ENCODE results near the gene NLRP12. TPM values are rescaled to one million over a fixed set of nuclear protein-coding genes. Genes with fewer than 3 reads are reported as not detected.

Gene NLRP12
- total and polyA plus RNA-seq, 12 donors: 0.10 to 0.78 (median 0.21) TPM; not detected in 3

- intact Hi-C loops (cut with DNase I): no loop called here
- H3K27ac ChIP-seq: no peak overlapping the region
- no peak for DNase-seq
- no peak for TF ChIP-seq CTCF (IDR thresholded peaks at IDR 0.05)
- TF ChIP-seq POLR2A (IDR thresholded peaks at IDR 0.05): no peak
- no peaks in the 10 kb centered on the region for H3K9me3 ChIP-seq (replicated peaks in 1 of 3)
- no peaks in the 10 kb centered on the region for H3K27me3 ChIP-seq
- no peak overlapping the region for H3K4me3 ChIP-seq
- H3K36me3 ChIP-seq (replicated peaks in 1 of 2): no peaks in the 10 kb centered on the region
- no peaks in the 10 kb centered on the region for H3K4me1 ChIP-seq (replicated peaks in 1 of 2)
- WGBS, 4 donors: 66 to 81% (median 73%) methylated on average over 7 to 13 of the region's 13 CpGs
Measured at GRCh38 chr19:53810187-53810546, 13.9 kb downstream of the NLRP12 start.

GRCh38 chr19:53809518-53810186, 14.5 kb downstream of the NLRP12 start:
- intact Hi-C loops (cut with DNase I): no loop called here
- no peaks in the 10 kb centered on the region for H3K27me3 ChIP-seq
- DNase-seq: peak in 3 of 7 donors; percentile 20 to 61 (median 27)
- H3K36me3 ChIP-seq (replicated peaks in 1 of 2): no peaks in the 10 kb centered on the region
- H3K4me1 ChIP-seq (replicated peaks in 1 of 2): no peaks in the 10 kb centered on the region
- no peak overlapping the region for H3K27ac ChIP-seq
- no peaks in the 10 kb centered on the region for H3K9me3 ChIP-seq (replicated peaks in 1 of 3)
- TF ChIP-seq POLR2A (IDR thresholded peaks at IDR 0.05): no peak
- TF ChIP-seq CTCF (IDR thresholded peaks at IDR 0.05): no peak
- no peak overlapping the region for H3K4me3 ChIP-seq
- WGBS, 4 donors: 74 to 81% (median 80%) methylated on average over 14 to 28 of the region's 28 CpGs

GRCh38 chr19:53808710-53809125, 15.4 kb downstream of the NLRP12 start:
- Histone ChIP-seq H3K36me3 (replicated peaks in 1 of 2) (no peaks in the 10 kb centered on the region), H3K4me3 (no peak overlapping the region), H3K9me3 (replicated peaks in 1 of 3) (no peaks in the 10 kb centered on the region), H3K27me3 (no peaks in the 10 kb centered on the region), H3K27ac (no peak overlapping the region), H3K4me1 (replicated peaks in 1 of 2) (no peaks in the 10 kb centered on the region)
- TF ChIP-seq CTCF (IDR thresholded peaks at IDR 0.05) (peak in 5 of 6 experiments; percentile 10 to 47 (median 40)), POLR2A (IDR thresholded peaks at IDR 0.05) (no peak)
- intact Hi-C loops (cut with DNase I): no loop called here
- 19 to 27% (median 22%) methylated on average over 5 of the region's 5 CpGs for WGBS, 4 donors
- no peak for DNase-seq

- no peak overlapping the region for H3K4me3 ChIP-seq
- DNase-seq: no peak
- intact Hi-C loops (cut with DNase I): no loop called here
- H3K9me3 ChIP-seq (replicated peaks in 1 of 3): no peaks in the 10 kb centered on the region
- H3K4me1 ChIP-seq (replicated peaks in 1 of 2): no peaks in the 10 kb centered on the region
- 78 to 89% (median 86%) methylated on average over 7 to 9 of the region's 9 CpGs for WGBS, 4 donors
- TF ChIP-seq CTCF (IDR thresholded peaks at IDR 0.05) (no peak), POLR2A (IDR thresholded peaks at IDR 0.05) (no peak)
- H3K27me3 ChIP-seq: no peaks in the 10 kb centered on the region
- H3K27ac ChIP-seq: no peak overlapping the region
- no peaks in the 10 kb centered on the region for H3K36me3 ChIP-seq (replicated peaks in 1 of 2)
Measured at GRCh38 chr19:53801257-53801656, 22.9 kb downstream of the NLRP12 start.

All from adrenal gland (tissue), 12 donors.